NCI-H2196 treated with DMSO at 0.1 percent for 48 hours (cell line): ENCODE measurements around the gene KATNA1.

Experiments used
- DNase-seq: peaks from one replicate; lab custom pipeline; 2025; ENCODE audit not compliant: unreplicated experiment; lab: John Stamatoyannopoulos, UW

The KATNA1 gene

DNA sequence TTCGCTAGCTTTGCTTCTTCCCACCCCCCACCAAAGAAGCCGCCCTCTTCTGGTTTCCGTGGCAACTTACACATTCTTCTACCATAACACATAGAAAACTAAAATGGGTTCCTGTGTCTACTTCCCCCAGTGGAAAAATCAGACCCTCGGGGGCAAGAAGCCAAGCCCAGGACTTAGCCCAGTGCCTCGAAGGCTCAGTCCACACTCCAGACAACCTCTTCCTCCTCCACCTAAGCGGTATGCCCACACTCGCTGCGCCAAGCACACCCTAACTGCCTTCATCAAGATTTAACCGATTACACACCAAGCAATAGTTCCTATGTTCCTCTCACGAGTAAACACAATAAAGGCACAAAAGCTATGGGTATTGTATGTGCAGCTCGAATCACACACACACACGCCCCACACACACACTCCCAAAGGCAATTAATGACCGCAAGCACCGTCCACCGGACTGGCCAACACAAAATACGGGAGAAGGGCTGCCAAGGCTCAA lies 103.2 kb downstream of the KATNA1 start:
- DNase-seq = no peak
